Raji (cell line): ENCODE measurements around the gene ARID3B.

Source experiments
- POLR2A ChIP-seq: IDR thresholded peaks from 2 replicates; pipeline ENCODE4 v1.6.1; 2011; ENCODE audit warnings: low read depth, low read length, control low read depth; ENCODE audit not compliant: insufficient read depth

ARID3B gene

GRCh38 chr15:74579001-74579400, 38.0 kb downstream of the ARID3B start:
- no peak for TF ChIP-seq POLR2A

DNA sequence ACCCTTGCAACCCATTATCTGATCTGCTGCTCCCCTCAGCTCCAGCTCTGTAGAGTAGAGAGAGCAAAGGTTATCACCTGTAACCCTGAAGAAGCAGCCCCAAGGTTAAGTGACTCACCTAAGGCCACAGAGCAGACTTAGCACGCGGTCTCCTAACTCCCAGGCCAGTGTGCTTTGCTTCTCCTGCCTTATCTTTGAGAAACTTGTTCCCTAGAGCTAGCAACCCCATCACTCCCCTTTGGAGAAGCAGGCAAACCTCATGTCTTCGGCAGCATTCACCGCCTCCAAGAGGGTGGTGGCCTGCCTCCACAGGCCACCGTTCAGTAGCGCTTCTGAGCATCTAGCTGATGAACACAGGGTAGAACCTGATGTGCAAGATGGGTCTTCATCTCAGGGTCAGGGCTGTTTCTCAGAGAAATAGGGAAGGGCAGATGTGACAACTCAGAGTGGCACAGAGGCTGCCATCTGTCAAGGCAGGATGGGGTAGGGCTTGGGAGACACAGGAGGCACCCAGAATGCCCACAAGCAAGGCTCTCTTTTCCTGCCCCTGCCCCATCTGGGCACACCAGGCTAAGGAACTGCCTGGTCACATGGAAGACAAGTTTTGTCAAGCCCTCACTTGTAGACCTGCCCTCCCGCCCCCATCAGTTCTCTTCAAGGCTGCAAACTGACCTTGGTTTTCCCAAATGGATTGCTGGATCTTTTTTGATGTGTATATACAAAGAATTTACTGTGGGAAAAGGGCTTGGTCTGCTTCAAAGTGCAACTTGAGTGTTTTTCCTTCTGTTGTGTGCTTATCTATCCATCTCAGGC, 39.7 kb downstream of the ARID3B start:
- no peak for TF ChIP-seq POLR2A

GRCh38 chr15:74584204-74584603, 43.2 kb downstream of the ARID3B start:
- no peak for TF ChIP-seq POLR2A

- no peak for TF ChIP-seq POLR2A
Measured at GRCh38 chr15:74584779-74585178, 43.8 kb downstream of the ARID3B start.

- TF ChIP-seq POLR2A = no peak
Measured at GRCh38 chr15:74585191-74585590, 44.2 kb downstream of the ARID3B start.

GRCh38 chr15:74585857-74586256, 44.8 kb downstream of the ARID3B start:
- no peak for TF ChIP-seq POLR2A

- TF ChIP-seq POLR2A = no peak
Measured at GRCh38 chr15:74589826-74590225, 48.8 kb downstream of the ARID3B start.

- TF ChIP-seq POLR2A = no peak
Measured at GRCh38 chr15:74592222-74592621, 51.2 kb downstream of the ARID3B start.

DNA sequence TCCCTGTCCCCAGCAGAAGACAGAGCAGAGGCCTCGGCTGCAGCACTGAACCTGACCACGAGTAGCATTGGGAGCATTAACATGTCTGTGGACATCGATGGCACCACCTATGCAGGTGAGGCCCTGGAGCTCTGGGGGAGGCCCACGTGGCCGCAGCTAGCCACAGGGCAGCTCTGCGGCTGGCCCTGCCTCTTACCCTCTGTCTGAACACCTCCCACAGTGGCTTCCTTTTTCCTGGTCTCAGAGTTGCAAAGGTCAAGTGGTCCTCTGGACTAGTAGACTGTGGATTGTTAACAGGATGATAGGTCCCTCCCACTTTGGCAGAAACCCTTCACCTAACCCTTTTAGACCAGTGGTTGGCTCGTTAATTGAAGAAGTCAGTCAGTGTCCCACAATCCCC, 52.1 kb downstream of the ARID3B start:
- TF ChIP-seq POLR2A = no peak

GRCh38 chr15:74594455-74594854, 53.4 kb downstream of the ARID3B start:
- TF ChIP-seq POLR2A = no peak

DNA sequence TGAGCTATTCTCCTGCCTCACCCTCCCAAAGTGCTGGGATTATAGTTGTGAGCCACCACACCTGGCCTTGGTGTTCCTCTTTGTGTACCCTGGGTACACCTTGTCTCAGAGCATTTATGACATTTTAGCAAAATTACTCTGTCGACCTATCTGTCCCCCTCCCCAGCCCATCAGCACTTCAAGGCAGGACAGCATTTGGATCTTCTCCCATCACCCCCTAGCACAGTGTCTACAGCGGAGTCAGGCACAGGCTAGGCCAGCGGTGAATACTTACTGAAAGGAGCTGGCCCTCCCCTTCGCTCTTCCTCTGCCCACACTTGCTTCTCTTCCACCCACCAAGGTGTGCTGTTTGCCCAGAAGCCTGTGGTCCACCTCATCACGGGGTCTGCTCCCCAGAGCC, 54.3 kb downstream of the ARID3B start:
- TF ChIP-seq POLR2A = no peak

DNA sequence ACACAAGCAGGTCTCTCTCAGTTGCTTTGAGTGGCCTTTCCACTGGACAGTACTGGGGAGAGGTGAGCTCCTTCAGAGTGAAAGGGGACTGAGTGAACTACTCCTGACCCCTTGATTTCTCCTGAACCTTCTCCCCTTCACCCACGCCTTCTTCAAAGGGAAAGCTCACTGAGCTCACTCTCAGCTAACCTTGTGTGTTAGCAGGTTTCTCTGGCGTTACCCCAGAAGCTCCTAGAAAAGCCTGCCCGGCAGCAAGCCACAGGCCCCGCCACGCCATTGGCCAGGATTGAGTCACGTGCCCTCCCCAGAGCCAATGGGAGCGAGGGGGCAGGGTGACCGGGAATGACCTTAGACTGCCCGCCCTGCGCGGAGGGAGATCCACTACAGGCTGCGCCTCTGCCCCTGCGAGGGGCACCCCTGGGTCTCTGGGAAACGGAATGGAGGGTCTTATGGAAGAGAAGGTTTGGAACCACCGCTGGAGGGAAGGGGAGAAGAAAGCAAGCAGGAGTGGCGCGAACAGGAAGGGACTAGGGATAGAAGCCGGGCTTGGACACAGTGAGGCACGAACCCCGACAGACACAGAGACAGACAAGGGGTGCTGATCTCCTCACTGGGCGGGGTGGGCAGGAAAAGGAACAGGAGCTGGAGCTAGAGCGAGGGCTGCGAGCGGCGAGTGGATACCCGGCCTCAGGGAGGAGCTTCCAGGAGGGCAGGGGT, 57.3 kb downstream of the ARID3B start:
- TF ChIP-seq POLR2A = peak; percentile 69

- TF ChIP-seq POLR2A = no peak
Measured at GRCh38 chr15:74599156-74599555, 58.1 kb downstream of the ARID3B start.

DNA sequence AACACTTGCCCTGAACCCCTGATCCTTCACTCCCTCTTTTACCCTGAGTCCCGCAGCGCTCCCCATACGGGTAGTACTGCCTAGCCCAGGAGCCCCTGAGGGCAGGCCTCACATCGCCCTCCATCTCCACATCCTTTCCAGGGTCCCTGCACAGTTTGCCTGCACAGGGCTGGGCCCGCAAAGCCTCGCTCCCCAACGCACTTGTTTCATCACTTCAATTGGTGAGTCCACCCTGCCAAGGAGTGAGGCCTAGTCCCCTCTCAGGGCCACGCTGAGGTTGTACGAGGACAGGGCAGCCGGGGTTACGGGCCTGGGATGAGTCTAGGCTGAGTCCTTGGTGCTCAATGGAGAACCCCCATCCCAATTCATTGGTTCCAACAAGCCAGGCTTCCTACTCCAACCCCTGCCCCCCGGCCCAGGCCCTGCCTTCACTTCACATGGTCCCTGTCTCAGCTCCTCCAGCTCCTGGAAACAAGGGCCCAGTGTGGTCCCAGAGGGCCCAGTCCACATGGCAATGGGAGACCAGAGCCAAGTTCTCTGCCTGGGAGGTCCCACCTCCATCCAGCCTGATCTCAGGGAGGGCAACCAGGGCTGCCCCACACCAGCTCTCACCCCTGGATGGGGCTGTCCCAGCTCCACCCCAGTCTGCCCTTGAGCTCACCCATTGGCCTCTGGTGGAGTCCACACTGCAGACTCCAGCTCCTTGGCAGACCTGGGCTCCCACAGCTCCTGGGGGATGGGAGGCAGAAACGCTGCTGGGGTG, 62.2 kb downstream of the ARID3B start:
- TF ChIP-seq POLR2A = no peak

GRCh38 chr15:74603789-74604705, 63.0 kb downstream of the ARID3B start:
- no peak for TF ChIP-seq POLR2A
